Sigmoid colon (tissue), 4 donors: Measurements from ENCODE around the gene TSPAN32.

Experiments used
- CTCF ChIP-seq, 4 experiments: fragments of 450-650 bp in 3 of 4; fragments of 200-600 bp in 1 of 4; IDR thresholded peaks; one replicate each; pipeline ENCODE4 v1.5.1; 2016 to 2019; ENCODE audit warnings: antibody characterized with exemption in 4 of 4, mild to moderate bottlenecking in 3 of 4, moderate library complexity in 2 of 4
- EP300 ChIP-seq, 4 donors: sonication (generic); formaldehyde crosslinking; IDR thresholded peaks; one replicate each; pipeline ENCODE4 v1.6.1; 2017; ENCODE audit warnings: antibody characterized with exemption in 4 of 4
- POLR2A ChIP-seq, 2 donors: fragments of 450-650 bp; IDR thresholded peaks; one replicate each; pipeline ENCODE4 v1.6.1; 2016; ENCODE audit warnings: antibody characterized with exemption in 2 of 2, mild to moderate bottlenecking in 2 of 2, moderate library complexity in 2 of 2
- POLR2AphosphoS5 ChIP-seq, 4 donors: sonication (generic); formaldehyde crosslinking; IDR thresholded peaks; one replicate each; pipeline ENCODE4 v1.6.1; 2017; ENCODE audit warnings: antibody characterized with exemption in 4 of 4

DNA sequence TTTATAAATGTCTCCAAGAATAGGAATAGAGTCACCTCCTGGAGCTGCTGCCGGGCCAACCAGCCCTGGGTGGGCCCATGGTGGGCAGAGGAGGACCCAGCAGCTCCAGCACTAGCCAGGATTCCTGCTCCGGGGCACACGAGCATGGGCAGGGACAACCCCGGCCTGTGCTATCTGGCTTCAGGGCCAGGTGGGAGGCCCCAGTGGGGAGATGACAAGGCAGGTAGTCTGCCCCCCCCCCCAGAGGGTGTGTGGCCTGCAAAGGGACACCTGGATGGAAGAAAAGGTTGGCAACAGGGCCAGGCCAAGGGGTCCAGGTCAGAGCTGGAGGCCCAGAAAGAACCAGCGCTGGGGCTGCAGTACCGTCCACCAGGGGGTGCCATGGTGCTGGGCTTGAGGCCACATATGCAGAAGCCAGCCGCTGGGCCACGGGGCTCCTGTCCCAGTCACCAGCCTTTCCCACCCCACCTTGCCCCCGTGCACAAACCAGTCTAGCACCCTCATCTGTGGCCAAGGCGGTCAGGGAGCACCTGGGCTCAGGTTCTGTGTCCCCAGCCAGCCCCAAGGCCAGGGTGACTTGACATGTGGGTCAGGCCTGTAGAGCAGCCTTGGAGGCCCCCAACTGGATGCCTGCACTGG lies 3.4 kb downstream of the TSPAN32 start:
- TF ChIP-seq CTCF (IDR thresholded peaks at IDR 0.05): peak; percentile 91 to 98 (median 94)
- TF ChIP-seq EP300 (IDR thresholded peaks at IDR 0.05): no peak
- peak in 1 of 4 donors; percentile 34 for TF ChIP-seq POLR2AphosphoS5 (IDR thresholded peaks at IDR 0.05)
- no peak for TF ChIP-seq POLR2A (IDR thresholded peaks at IDR 0.05)
